ENCODE measurements around the gene NHSL2. TPM values are rescaled to one million over a fixed set of nuclear protein-coding genes. Genes with fewer than 3 reads are reported as not detected.
"Not testable (repeated sequence)": the region's sequence is repeated elsewhere in the genome, so short reads cannot be mapped to it uniquely, and the experiment has no call there.

The NHSL2 gene
- total RNA-seq, 2 experiments from 2014 or later, result 0.58 to 0.88 TPM

GRCh38 chrX:71953391-71953790 lies 42.7 kb downstream of the NHSL2 start:
- POLR2A ChIA-PET, result no interaction called here

GRCh38 chrX:71953946-71954345 lies 43.3 kb downstream of the NHSL2 start:
- no peak overlapping the region for H3K4me3 Mint-ChIP-seq
- H3K27me3 Mint-ChIP-seq, result no peaks in the 10 kb centered on the region
- ChIA-PET POLR2A (no interaction called here), CTCF (interaction anchor here (1.2 kb wide), 1 partner anchor 14 kb away, joined by 3 read pairs; no protein-coding TSS in a partner anchor)
- no peaks in the 10 kb centered on the region for H3K36me3 Mint-ChIP-seq (ENCODE audit: low read depth)
- no peak for TF ChIP-seq CTCF (IDR thresholded peaks at IDR 0.05)
- H3K9me3 Mint-ChIP-seq, result no peaks in the 10 kb centered on the region
- no peaks in the 10 kb centered on the region for H3K4me1 Mint-ChIP-seq (ENCODE audit: low read depth)
- no peak overlapping the region for H3K27ac Mint-ChIP-seq
- intact Hi-C loops (cut with micrococcal nuclease), result no loop called here
- no peak for ATAC-seq
- no peak for DNase-seq

More at GRCh38 chrX:71953391-71953790, 42.7 kb downstream of the NHSL2 start:
- Mint-ChIP-seq H3K36me3 (ENCODE audit: low read depth) (no peaks in the 10 kb centered on the region), H3K9me3 (no peaks in the 10 kb centered on the region), H3K27me3 (no peaks in the 10 kb centered on the region), H3K4me1 (ENCODE audit: low read depth) (no peaks in the 10 kb centered on the region), H3K4me3 (no peak overlapping the region), H3K27ac (no peak overlapping the region)
- intact Hi-C loops (cut with micrococcal nuclease), result no loop called here
- CTCF ChIA-PET, result no interaction called here
- no peak for TF ChIP-seq CTCF (IDR thresholded peaks at IDR 0.05)
- DNase-seq (no peak), ATAC-seq (no peak)

GRCh38 chrX:71954458-71954857 lies 43.8 kb downstream of the NHSL2 start:
- H3K36me3 Mint-ChIP-seq (ENCODE audit: low read depth), result no peaks in the 10 kb centered on the region
- no peak overlapping the region for H3K4me3 Mint-ChIP-seq
- DNase-seq (no peak), ATAC-seq (no peak)
- no peaks in the 10 kb centered on the region for H3K4me1 Mint-ChIP-seq (ENCODE audit: low read depth)
- ChIA-PET CTCF (interaction anchor here (1.2 kb wide), 1 partner anchor 14 kb away, joined by 3 read pairs; no protein-coding TSS in a partner anchor), POLR2A (no interaction called here)
- no peaks in the 10 kb centered on the region for H3K27me3 Mint-ChIP-seq
- no peak for TF ChIP-seq CTCF (IDR thresholded peaks at IDR 0.05)
- no peak overlapping the region for H3K27ac Mint-ChIP-seq
- H3K9me3 Mint-ChIP-seq, result no peaks in the 10 kb centered on the region
- intact Hi-C loops (cut with micrococcal nuclease), result no loop called here

- no peak overlapping the region for H3K4me3 Mint-ChIP-seq
- H3K36me3 Mint-ChIP-seq (ENCODE audit: low read depth), result no peaks in the 10 kb centered on the region
Observed at GRCh38 chrX:71955530-71956120, 45.0 kb downstream of the NHSL2 start.

GRCh38 chrX:71958281-71958675 lies 47.6 kb downstream of the NHSL2 start:
- ATAC-seq, result no peak
- Mint-ChIP-seq H3K4me3 (no peak overlapping the region), H3K4me1 (ENCODE audit: low read depth) (no peaks in the 10 kb centered on the region), H3K27me3 (no peaks in the 10 kb centered on the region), H3K9me3 (no peaks in the 10 kb centered on the region), H3K27ac (no peak overlapping the region), H3K36me3 (ENCODE audit: low read depth) (no peaks in the 10 kb centered on the region)
- ChIA-PET POLR2A (no interaction called here), CTCF (no interaction called here)
- intact Hi-C loops (cut with micrococcal nuclease), result no loop called here
- no peak for DNase-seq
- no peak for TF ChIP-seq CTCF (IDR thresholded peaks at IDR 0.05)

More at GRCh38 chrX:71955530-71956120, 45.0 kb downstream of the NHSL2 start:
- no peaks in the 10 kb centered on the region for H3K9me3 Mint-ChIP-seq
- CTCF ChIA-PET, result no interaction called here
- intact Hi-C loops (cut with micrococcal nuclease), result no loop called here
- no peaks in the 10 kb centered on the region for H3K27me3 Mint-ChIP-seq
- no peak for DNase-seq
- TF ChIP-seq CTCF (IDR thresholded peaks at IDR 0.05), result no peak
- no peak for ATAC-seq
- H3K27ac Mint-ChIP-seq, result no peak overlapping the region
- POLR2A ChIA-PET, result no interaction called here
- H3K4me1 Mint-ChIP-seq (ENCODE audit: low read depth), result no peaks in the 10 kb centered on the region

- H3K36me3 Mint-ChIP-seq (ENCODE audit: low read depth); H3K9me3 Mint-ChIP-seq; ATAC-seq; H3K27ac Mint-ChIP-seq; intact Hi-C loops (cut with micrococcal nuclease); DNase-seq; CTCF ChIA-PET; POLR2A ChIA-PET; H3K4me3 Mint-ChIP-seq; H3K4me1 Mint-ChIP-seq (ENCODE audit: low read depth); H3K27me3 Mint-ChIP-seq: not testable (repeated sequence)
Observed at GRCh38 chrX:71964184-71964583, 53.5 kb downstream of the NHSL2 start.
